Keratinocyte (primary cell): ENCODE results near the gene TNS1.

ENCODE experiments used
- CTCF ChIP-seq, 3 experiments: IDR thresholded peaks in 1 of 3; conservative IDR thresholded peaks in 1 of 3; optimal IDR thresholded peaks in 1 of 3; 2 replicates in 2 of 3; 3 replicates in 1 of 3; pipeline versions ENCODE3 to v1.5.1; 2011; ENCODE audit warnings: low read length in 3 of 3, mild to moderate bottlenecking in 3 of 3, moderate library complexity in 2 of 3, control low read depth in 1 of 3, inconsistent platforms in 1 of 3; ENCODE audit not compliant: insufficient read depth in 2 of 3; ENCODE audit errors: extremely low read depth in 1 of 3
- EZH2 ChIP-seq: IDR thresholded peaks from one replicate; pipeline ENCODE4 v1.6.1; 2012; ENCODE audit warnings: inconsistent platforms, mild to moderate bottlenecking, low read length, moderate library complexity

GRCh38 chr2:217856159-217856558 lies 146.6 kb downstream of the TNS1 start:
- TF ChIP-seq CTCF (optimal IDR thresholded peaks at IDR 0.05 in 1 of 3, IDR thresholded peaks at IDR 0.05 in 1 of 3, conservative IDR thresholded peaks at IDR 0.05 in 1 of 3; ENCODE audit: extremely low read depth in 1 of 3, insufficient read depth in 2 of 3, low read length in 3 of 3) (no peak), EZH2 (no peak)
